OCI-LY1 (cell line): ENCODE data around the gene MMEL1.

Experiments
- H2AFZ ChIP-seq: fragments of 200-600 bp; sonication (generic), shearing (Covaris generic); 2 replicates; pipeline ENCODE4 v1.6.0; 2014; ENCODE audit warnings: antibody characterized with exemption, mild to moderate bottlenecking, low read length
- H3F3A ChIP-seq: fragments of 200-600 bp; sonication (generic), shearing (Covaris generic); 2 replicates; pipeline ENCODE4 v1.6.0; 2014; ENCODE audit warnings: mild to moderate bottlenecking, antibody characterized with exemption, low read length, moderate library complexity; ENCODE audit not compliant: insufficient read depth
- H3K27ac ChIP-seq: fragments of 200-600 bp; sonication (generic); 2 replicates; pipeline ENCODE4 v1.5.1; 2014; ENCODE audit warnings: low read length, mixed run types, mild to moderate bottlenecking, low read depth; ENCODE audit not compliant: poor library complexity, severe bottlenecking
- H3K27me3 ChIP-seq: fragments of 200-600 bp; sonication (generic); 2 replicates; pipeline ENCODE4 v1.6.0; 2014; ENCODE audit warnings: antibody characterized with exemption, mild to moderate bottlenecking, low read length, moderate library complexity; ENCODE audit not compliant: insufficient read depth
- H3K36me3 ChIP-seq: fragments of 200-600 bp; sonication (generic); 2 replicates; pipeline ENCODE4 v1.6.1; 2014; ENCODE audit warnings: mild to moderate bottlenecking, antibody characterized with exemption, low read length, moderate library complexity, mixed read lengths; ENCODE audit not compliant: insufficient read depth
- H3K4me1 ChIP-seq: fragments of 200-600 bp; sonication (generic); 2 replicates; pipeline ENCODE4 v1.5.1; 2014; ENCODE audit warnings: mild to moderate bottlenecking, low read length, moderate library complexity; ENCODE audit not compliant: insufficient read depth, severe bottlenecking
- H3K4me2 ChIP-seq: fragments of 200-600 bp; sonication (generic), shearing (Covaris generic); 2 replicates; pipeline ENCODE4 v1.6.1; 2014; ENCODE audit warnings: low read length
- H3K4me3 ChIP-seq: fragments of 200-600 bp; sonication (generic); 2 replicates; pipeline ENCODE4 v1.5.1; 2014; ENCODE audit warnings: low read length, low read depth, mild to moderate bottlenecking, mixed read lengths; ENCODE audit not compliant: poor library complexity, severe bottlenecking
- H3K79me2 ChIP-seq: fragments of 200-600 bp; shearing (Covaris generic); 2 replicates; pipeline ENCODE4 v1.6.1; 2016; ENCODE audit warnings: mixed run types, low read length, mixed read lengths; ENCODE audit not compliant: insufficient read depth
- H3K9ac ChIP-seq: fragments of 200-600 bp; sonication (generic), shearing (Covaris generic); 2 replicates; pipeline ENCODE4 v1.6.1; 2014; ENCODE audit warnings: mild to moderate bottlenecking, low read length, mixed read lengths
- H3K9me2 ChIP-seq: fragments of 200-600 bp; sonication (generic), shearing (Covaris generic); 2 replicates; pipeline ENCODE4 v1.6.1; 2014; ENCODE audit warnings: low read depth, mild to moderate bottlenecking, low read length, mixed read lengths
- H3K9me3 ChIP-seq: fragments of 200-600 bp; shearing (Covaris generic); 2 replicates; pipeline ENCODE4 v1.6.1; 2014; ENCODE audit warnings: low read length, mixed read lengths
- H4K20me1 ChIP-seq: fragments of 200-600 bp; sonication (generic), shearing (Covaris generic); 2 replicates; pipeline ENCODE4 v1.6.0; 2016; ENCODE audit warnings: mild to moderate bottlenecking, low read length; ENCODE audit not compliant: insufficient read depth
- CTCF ChIP-seq: fragments of 200-600 bp; sonication (generic), shearing (Covaris generic); IDR thresholded peaks from 2 replicates; pipeline ENCODE4 v1.5.1; 2017; ENCODE audit warnings: mild to moderate bottlenecking, antibody characterized with exemption, low read length, moderate library complexity, mixed read lengths
- EZH2 ChIP-seq: fragments of 200-600 bp; sonication (generic), shearing (Covaris generic); IDR thresholded peaks from 2 replicates; pipeline ENCODE4 v1.8.0; 2017; ENCODE audit warnings: borderline replicate concordance, mixed run types, mild to moderate bottlenecking, antibody characterized with exemption, low read length, moderate library complexity, mixed read lengths

MMEL1 gene

GRCh38 chr1:2567083-2567679, 65.6 kb downstream of the MMEL1 start:
- H3K9ac ChIP-seq = no peak overlapping the region
- no peak for TF ChIP-seq EZH2
- TF ChIP-seq CTCF = no peak
- no peaks in the 10 kb centered on the region; the same call in 1 of the 2 replicates for H3K27me3 ChIP-seq
- H3K36me3 ChIP-seq = no peaks in the 10 kb centered on the region
- H3K4me1 ChIP-seq = no peaks in the 10 kb centered on the region
- no peaks in the 10 kb centered on the region for H3K9me3 ChIP-seq
- no peaks in the 10 kb centered on the region for H4K20me1 ChIP-seq
- H3K27ac ChIP-seq = no peak overlapping the region
- no peak overlapping the region for H2AFZ ChIP-seq
- H3K79me2 ChIP-seq = no peaks in the 10 kb centered on the region
- H3K4me2 ChIP-seq = no peak overlapping the region
- H3F3A ChIP-seq = no peaks in the 10 kb centered on the region
- H3K9me2 ChIP-seq = no peaks in the 10 kb centered on the region
- no peak overlapping the region for H3K4me3 ChIP-seq

GRCh38 chr1:2566101-2567045, 66.4 kb downstream of the MMEL1 start:
- Histone ChIP-seq H3K79me2 (no peaks in the 10 kb centered on the region), H3K9me2 (no peaks in the 10 kb centered on the region), H3K27ac (no peak overlapping the region), H3F3A (no peaks in the 10 kb centered on the region), H3K9me3 (no peaks in the 10 kb centered on the region), H3K4me2 (no peak overlapping the region), H3K27me3 (no peaks in the 10 kb centered on the region; the same call in 1 of the 2 replicates), H3K36me3 (no peaks in the 10 kb centered on the region), H2AFZ (no peak overlapping the region), H3K9ac (no peak overlapping the region), H3K4me3 (no peak overlapping the region), H4K20me1 (no peaks in the 10 kb centered on the region), H3K4me1 (no peaks in the 10 kb centered on the region)
- TF ChIP-seq EZH2 = no peak
- no peak for TF ChIP-seq CTCF

- H3K4me3 ChIP-seq = no peak overlapping the region
- H3K36me3 ChIP-seq = no peaks in the 10 kb centered on the region
- no peak overlapping the region for H3K4me2 ChIP-seq
- H3K4me1 ChIP-seq = no peaks in the 10 kb centered on the region
- H3F3A ChIP-seq = no peaks in the 10 kb centered on the region
- no peak overlapping the region for H2AFZ ChIP-seq
- H3K9me3 ChIP-seq = no peaks in the 10 kb centered on the region
- H4K20me1 ChIP-seq = no peaks in the 10 kb centered on the region
- TF ChIP-seq CTCF = no peak
- TF ChIP-seq EZH2 = no peak
- H3K9me2 ChIP-seq = no peaks in the 10 kb centered on the region
- no peaks in the 10 kb centered on the region; the same call in 1 of the 2 replicates for H3K27me3 ChIP-seq
- no peak overlapping the region for H3K27ac ChIP-seq
- no peaks in the 10 kb centered on the region for H3K79me2 ChIP-seq
- no peak overlapping the region for H3K9ac ChIP-seq
Observed at GRCh38 chr1:2564815-2565374, 67.9 kb downstream of the MMEL1 start.
